ENCODE measurements around the gene COL28A1.

DNA sequence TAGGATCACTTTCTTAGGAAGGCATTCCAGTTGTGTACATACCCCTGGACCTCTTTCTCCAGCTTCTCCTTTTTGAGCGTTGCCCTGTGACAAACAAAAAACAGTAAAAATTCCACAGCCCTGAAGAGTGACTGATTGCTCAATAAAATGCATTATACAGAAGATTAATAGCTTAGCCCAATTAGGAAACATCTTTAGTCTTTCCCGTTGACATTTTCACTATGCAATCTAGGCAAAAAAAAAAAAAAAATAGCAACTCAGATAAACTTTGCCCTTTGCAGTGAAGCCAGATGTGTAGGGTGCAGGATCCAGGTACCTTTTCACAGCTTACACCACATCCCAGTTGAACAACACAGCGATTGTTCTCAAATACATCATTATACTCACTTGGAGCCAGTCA is 17.9 kb downstream of the COL28A1 start:
- TF ChIP-seq POLR2A (IDR thresholded peaks at IDR 0.05; ENCODE audit: low read depth, low read length) (no peak), TAF1 (IDR thresholded peaks at IDR 0.05; ENCODE audit: borderline replicate concordance, low read depth, low read length) (no peak)

All from GM12892 (cell line).